Endometrium (tissue), 2 donors: ENCODE results near the gene CTNNA1.

Experiments used
- FAIRE-seq: peaks from 2 replicates; lab custom pipeline; 2012; peaks lifted over from hg19 to GRCh38; lab: Jason Lieb, UNC
- donor health status: control.
- donor health status: control.

Gene CTNNA1

DNA sequence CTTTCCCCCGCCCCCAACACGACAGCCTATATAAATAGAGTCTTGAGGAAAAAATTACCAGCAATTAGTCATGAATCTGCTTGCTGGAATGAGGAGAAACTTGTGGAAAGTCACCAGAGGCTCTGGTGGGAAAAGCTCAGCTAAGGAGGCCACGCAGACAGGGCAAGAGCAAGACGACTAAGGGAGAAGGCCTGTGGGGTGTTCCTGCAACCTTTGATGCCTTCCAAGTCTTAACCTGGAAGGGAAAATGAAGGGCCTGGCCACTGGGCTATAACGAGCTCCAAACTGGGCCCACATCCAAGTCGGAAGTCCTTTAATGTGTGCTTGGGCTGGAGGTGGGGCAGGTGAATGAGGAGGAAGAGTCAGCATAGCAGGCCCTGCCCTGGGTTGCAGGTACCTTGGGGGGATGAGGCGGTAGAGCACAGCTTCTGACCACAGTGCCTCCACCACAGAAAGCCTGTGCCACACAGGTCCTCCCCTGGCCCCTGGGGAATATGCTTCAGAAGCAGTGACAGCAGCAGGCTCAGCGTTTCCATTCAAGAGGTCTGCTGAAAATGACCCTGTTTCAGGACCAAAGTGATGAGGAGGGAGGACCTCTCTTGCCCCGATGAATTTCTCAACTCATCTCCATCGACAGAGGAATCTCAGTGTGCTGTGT lies 214.7 kb downstream of the CTNNA1 start:
- FAIRE-seq: no peak

DNA sequence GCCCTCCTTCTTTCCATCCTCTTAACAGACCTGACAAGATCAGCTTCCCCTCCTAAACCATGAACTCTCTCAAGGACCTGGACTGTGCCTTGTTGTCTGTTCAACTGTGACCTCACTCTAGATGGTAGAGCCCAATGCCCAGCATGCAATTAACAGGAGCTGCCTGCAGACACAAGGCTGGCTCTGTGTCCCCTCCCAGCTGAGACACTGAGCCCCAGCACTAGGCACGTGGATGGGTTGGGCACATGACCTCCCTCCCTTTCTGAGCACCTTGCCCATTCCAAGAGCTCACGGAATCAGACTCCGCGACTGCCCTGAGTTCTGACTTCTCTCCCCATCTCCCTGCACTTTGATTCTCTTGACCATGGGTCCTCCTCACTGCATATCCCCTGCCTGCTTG lies 215.4 kb downstream of the CTNNA1 start:
- no peak for FAIRE-seq

DNA sequence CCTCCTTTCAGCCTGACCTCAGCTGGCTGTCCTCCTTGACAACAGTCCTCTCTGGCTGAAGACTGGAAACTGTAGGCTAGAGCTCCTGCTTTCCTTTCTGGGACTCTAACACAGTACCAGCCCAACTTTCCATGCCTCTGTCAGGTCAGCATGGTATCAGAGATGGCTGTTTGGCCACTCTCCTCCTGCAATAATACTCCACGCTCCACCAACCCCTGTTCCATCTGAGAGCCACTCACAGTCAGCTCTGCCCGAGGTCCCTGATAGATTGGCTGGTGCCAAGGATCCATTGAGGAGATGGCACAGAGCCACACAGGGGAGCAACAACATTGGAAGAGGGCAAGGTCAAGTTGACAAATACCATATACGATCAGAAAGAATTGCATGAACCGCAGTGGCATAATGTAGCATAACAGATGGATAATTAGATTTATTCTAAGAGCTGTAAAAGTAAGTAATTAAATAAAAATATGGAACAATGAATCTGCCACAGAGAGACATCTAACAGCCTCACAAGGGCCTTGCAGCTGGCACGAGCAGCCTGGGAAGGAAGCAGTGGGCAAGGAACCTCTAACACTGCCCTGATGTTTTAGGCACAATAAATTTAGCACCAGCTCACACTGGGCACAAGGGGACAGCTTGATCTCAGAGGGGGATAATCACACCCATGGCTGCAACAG lies 216.2 kb downstream of the CTNNA1 start:
- FAIRE-seq: no peak

DNA sequence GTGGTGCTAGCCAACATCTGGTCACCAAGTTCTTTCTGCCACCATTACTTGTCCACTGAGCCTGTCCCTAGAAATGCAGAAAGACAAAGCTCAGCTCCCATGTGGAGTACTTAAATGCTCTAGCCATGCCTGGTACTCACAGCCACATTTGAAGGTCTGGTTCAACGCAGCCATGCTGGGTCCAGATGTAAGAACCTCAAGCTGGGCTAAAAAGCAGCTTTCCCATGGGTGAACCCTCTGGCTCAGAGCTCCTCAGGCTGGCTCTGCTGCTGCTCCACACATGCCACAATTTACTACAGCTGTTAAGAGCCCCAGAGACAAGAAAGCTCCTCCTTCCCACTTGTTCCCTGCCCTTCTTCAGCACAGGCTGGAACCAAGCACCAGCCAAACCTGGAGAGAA lies 219.0 kb downstream of the CTNNA1 start:
- FAIRE-seq: no peak

DNA sequence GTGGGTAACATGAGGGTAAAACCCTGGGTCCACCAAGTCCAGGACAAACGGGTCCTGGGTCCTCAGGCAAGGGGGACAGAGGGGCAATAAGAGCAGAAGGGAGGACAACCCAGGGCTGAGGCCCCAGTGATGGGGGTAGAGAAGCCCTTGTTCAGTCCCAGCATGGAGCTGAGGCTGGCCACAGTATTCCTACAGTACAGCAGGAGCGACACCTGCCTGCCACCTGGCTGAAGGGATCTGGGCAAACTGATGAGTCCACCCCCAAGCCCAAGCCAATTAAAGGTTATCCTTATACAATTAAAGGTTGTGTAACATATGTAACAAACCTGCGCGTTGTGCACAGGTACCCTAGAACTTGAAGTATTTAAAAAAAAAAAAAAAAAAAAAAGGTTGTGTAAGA lies 219.6 kb downstream of the CTNNA1 start:
- no peak for FAIRE-seq

DNA sequence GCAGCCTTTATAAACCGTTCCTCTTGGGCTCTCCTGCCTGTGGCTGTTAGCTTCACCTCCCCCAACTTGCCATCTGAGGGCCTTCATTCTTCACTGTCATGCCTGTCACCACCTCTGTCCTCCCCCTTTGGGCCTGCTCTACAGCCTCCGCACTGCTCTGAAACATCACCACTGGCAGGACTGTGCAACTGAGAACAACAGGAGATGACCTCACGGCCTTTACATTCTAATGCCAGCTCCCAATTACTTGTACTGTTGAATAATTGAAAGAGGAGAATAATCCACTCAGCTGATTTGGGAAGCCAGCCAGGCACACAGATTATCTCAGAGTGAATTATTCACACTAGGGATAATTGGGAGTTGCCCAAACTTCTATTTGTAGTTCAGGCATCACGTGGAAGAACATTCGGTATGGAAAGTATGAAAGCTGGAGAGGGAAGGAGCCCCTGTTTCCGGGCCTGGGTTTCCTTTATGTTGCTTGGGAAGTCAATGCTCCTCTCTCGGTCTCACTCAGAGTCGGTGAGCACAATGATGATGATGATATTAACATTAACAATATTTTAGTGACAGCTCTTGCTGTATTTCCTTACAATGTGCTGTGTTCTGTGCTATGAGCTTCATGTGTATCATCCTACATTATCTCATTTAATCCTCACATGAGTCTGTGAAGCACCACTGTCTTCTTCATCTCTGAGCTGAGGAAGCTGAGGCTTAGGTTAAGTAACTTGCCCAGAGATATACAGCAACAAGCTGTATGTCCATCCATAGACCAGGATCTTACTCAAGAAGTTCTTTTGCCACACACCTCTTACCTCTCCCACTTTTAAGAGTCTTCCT lies 221.2 kb downstream of the CTNNA1 start:
- no peak for FAIRE-seq

DNA sequence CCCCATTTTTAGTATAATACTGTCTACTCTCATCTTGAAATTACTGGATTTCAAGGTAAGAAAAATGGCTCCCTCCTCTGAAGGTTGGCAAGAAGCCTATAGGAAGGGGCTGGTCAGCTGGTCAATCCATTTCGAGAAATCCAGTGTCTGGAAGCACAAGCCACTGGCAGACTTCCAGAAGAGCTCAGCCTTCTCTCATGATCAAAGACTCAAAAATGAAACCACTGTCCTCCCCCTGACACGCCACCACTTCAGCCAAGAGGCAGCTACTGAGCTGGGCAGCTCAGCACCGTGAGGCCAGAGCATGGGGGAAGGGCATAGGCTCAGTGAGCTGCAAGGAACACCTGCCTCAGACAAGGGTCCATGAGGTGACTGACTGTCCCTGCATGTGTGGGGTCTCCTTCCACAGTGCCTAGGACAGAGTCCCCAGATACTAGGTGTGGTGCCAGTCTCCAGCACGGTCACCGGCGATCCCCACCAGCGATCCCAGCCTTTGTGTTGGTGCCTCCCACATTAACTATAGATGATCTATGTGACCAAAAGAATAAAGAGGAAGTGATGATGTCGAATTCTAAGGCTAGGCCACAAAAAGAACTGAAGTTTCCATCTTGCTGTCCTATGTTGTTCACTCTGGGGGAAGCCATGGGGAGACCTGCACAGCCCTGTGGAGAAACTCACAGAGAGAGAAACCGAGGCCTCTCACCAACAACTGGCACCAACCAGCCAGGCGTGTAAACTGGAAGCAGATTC lies 222.0 kb downstream of the CTNNA1 start:
- FAIRE-seq: no peak

DNA sequence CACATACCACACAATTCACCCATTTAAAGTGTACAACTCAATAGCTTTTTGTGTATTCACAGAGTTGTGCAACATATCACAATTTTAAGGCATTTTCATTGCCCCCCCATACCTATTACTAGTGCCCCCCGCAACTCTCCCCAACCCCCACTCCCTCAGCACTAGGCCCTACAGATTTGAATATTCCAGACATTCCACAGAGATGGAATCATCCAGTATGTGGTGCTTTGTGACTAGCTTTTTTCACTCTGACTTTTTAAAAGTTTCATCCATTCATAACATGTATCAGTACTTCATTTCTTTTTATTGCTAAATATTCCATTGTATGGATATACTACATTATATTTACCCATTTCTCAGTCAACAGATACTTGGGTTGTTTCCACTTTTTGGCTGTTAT lies 224.9 kb downstream of the CTNNA1 start:
- no peak for FAIRE-seq

DNA sequence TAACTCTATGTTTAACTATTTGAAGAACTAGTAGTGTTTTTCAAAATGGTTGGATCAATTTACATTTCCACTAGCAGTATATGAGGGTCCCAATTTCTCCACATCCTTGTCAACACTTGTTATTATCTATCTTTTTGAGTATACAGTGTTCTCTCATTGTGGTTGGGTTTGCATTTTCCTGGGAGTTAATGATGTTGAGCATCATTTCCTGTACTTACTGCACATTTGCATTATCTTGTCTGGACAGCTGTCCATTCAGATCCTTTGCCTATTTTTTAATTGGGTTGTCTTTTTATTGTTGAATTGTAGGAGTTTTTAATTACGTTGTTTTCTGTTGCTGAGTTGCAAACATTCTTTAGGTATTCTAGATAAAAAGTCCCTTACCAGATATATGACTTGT lies 225.4 kb downstream of the CTNNA1 start:
- FAIRE-seq: no peak

DNA sequence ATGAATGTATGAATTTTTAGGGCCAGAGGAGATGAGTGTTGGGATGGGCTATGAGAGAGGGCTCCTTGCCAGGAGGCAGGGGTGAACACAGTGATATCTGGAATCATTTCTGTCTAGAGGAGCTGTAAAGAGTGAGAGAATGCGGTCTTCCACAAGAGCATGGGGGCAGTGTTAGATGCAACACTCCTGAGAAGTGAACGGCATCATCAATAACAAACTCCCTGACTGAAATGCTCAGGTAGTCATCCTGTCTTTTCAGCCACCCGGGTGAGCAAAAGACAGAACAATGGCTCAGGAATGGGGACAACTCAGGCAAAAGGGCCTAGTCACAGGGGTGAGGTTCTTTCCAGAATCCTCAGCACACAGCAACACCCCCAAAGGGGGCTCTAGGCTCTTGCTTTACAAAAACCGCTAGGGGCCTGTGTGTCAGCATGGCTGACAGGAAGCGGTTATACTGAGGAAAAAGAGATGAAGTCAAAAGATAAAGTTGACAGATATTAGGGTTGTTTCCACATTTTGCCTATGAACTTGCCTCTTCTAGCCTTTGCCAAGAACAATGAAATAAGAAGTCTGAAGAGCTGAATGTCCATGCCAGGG lies 226.6 kb downstream of the CTNNA1 start:
- FAIRE-seq: no peak

DNA sequence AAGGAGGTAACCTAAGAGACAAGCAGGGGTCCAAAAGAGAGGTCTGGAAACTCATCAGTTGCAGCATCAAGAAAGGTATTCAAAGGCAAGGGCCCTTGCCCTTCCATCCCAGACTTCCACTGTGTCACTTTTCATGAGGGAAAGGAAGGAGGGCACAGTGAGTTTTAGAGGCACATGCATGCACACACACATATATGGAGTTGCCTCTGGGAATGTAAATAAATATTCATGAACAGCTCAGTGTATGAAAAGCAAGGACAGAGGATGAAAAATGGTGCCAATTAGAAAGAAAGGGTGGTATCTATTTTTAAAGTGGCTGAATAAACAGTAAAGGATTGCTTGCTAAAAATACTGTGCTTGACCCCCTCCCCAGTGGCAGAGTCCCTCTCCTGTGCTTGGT lies 227.2 kb downstream of the CTNNA1 start:
- FAIRE-seq: no peak

DNA sequence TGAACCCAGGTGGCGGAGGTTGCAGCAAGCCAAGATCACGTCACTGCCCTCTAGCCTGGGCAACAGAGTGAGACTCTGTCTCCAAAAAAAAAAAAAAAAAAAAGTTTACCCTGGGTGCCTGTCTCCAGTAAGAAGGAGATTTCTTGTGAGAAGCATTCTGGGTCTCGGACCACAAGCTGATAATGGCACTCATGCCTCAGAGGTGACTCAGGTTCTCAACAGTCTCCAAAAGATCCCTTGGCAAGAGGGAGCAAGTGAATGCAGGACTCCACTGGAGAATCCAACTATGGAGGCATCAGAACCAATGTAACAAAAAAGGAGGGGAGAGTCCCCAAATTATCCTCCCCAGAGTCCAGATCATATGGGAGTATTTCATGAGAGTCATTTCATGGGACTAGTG lies 227.9 kb downstream of the CTNNA1 start:
- no peak for FAIRE-seq

DNA sequence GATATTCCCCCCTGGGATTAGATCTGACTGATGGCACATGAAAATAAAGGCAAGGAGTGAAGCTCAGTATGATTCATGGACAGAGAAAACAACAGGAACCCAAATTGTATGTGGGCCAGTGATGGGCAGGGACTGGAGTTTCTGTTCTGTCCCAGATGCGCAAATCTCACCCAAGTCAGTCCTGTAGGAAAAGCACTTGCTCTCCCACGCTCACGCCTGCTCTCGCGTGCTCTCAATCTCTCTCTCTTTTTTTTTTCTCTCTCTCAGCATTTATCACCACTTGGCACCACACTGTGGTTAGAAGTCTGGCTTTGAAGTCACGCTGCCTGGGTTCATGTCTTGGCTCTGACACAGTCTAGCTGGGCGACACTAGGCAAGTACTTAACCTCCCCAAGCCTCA lies 228.4 kb downstream of the CTNNA1 start:
- FAIRE-seq: no peak

DNA sequence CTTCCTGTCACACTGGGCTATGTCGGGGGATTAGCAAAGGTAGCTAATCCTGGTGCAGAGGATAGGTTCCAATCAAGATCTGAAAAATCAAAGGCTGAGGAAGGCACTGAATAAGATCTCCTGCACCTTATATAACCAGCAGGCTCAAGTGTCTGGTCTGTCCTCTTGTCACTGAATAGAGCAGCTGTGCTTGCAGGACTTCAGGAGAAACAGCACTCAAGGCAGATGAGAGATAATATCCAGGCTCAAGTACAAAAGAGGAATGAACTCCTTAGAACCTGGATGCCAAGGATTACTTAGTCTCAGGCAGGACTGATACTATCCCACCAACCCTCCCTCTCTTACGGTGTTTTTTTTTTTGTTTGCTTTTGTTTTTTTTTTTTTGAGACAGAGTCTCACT lies 230.8 kb downstream of the CTNNA1 start:
- no peak for FAIRE-seq
